Testis (tissue), 2 donors: ENCODE results near the gene STARD9.

Experiments
- CTCF ChIP-seq, 3 experiments: fragments of 450-650 bp in 2 of 3; fragments of 200-600 bp in 1 of 3; sonication (generic) in 1 of 3; IDR thresholded peaks; one replicate each; pipeline ENCODE4 v1.5.1; 2016 to 2019; ENCODE audit warnings: antibody characterized with exemption in 3 of 3, mild to moderate bottlenecking in 2 of 3, moderate library complexity in 1 of 3
- POLR2A ChIP-seq: fragments of 450-650 bp; IDR thresholded peaks from one replicate; pipeline ENCODE4 v1.6.1; 2017; ENCODE audit warnings: antibody characterized with exemption, mild to moderate bottlenecking, moderate library complexity

- TF ChIP-seq POLR2A (no peak), CTCF (IDR thresholded peaks at IDR 0.05) (no peak)
Measured at GRCh38 chr15:42584031-42584765, 8.8 kb downstream of the STARD9 start.
